Lower leg skin (tissue), 3 donors: ENCODE results near the gene DBNL.

Experiments used
- CTCF ChIP-seq, 3 donors: fragments of 450-650 bp; IDR thresholded peaks; one replicate each; pipeline ENCODE4 v1.5.1; 2016; ENCODE audit warnings: antibody characterized with exemption in 3 of 3, mild to moderate bottlenecking in 3 of 3, moderate library complexity in 2 of 3
- POLR2A ChIP-seq, 2 donors: fragments of 450-650 bp; IDR thresholded peaks; one replicate each; pipeline ENCODE4 v1.6.1; 2016 to 2017; ENCODE audit warnings: antibody characterized with exemption in 2 of 2, mild to moderate bottlenecking in 1 of 2, moderate library complexity in 1 of 2

GRCh38 chr7:44067064-44067951, 22.8 kb downstream of the DBNL start:
- TF ChIP-seq CTCF (IDR thresholded peaks at IDR 0.05) (no peak), POLR2A (IDR thresholded peaks at IDR 0.05) (no peak)
